Cerebellar nuclear complex (tissue), 1 donor: ENCODE measurements around the gene LRRC51.
A peak's percentile ranks its signal among the peaks of the same experiment; 100 is the strongest.

Experiments used
- DNase-seq, 2 experiments: peaks; one replicate each; lab custom pipeline; 2025; lab: John Stamatoyannopoulos, UW

The LRRC51 gene, protein sequence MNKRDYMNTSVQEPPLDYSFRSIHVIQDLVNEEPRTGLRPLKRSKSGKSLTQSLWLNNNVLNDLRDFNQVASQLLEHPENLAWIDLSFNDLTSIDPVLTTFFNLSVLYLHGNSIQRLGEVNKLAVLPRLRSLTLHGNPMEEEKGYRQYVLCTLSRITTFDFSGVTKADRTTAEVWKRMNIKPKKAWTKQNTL

DNA sequence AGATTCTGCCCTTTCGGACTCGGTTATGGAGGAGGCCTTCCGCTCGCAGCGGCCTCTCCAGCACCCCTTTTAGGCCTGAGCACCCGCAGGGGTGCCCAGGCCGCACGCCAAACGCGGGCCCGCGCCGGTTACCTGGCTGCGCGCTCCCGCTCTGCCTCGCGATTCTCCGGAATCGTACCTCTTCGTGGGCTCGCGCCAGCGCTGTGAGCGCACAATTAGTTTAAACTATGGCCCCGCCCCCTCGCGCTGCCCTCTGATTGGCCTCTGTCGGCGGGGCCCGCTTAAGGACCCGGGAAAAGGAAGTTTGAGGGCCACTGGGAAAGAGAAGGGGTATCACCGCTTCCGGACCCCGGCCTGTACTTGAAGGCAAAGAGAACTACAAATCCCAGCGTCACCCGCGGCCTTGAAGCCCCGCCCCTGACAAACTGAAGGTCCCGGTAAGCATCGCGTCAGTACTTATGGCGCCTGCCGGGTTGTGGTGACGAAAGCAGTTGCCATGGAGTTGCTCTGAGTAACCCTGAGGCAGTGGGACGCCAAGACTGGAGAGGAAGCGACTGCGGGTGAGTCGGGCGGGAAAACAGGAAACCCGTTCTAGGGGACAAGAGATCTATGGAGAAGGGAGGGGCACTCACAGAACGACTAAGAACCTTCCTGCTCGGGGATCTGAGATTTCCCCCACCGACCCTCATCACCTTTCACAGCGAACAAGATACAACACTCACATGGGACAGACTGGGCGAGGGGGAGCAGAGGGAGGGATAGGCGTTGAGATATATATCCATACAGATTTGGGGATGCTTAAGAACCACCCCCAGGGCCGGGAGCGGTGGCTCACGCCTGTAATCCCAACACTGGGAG, at the start of gene LRRC51, which contains the start of gene NUMA1:
LRRC51 (plus strand) TSS at position 525 of the 858 bp plus-strand sequence. CDS start 8,234 bp downstream, outside the sequence.
NUMA1 (minus strand) TSS at position 217 of the 858 bp plus-strand sequence. CDS start 44,599 bp downstream, outside the sequence.
- DNase-seq, result peak; percentile 97 to 99

DNA sequence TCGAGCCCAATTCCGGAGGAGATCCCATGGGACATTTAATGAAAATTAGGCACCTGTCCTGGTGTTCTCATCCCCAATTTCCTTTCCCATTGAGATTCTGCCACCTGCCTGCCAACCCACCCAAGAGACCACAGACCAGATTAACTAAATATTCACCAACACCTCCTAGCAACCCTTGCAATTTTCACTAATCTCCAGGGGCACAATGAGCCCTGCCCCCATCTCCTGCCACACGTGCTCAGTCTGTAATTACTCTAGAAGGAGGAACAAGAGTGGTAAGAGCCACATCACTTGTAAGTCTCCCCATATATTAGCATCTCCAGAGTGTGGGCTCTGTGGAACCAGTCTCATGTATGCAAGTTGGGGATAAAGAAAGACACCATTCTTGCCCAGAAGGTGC, 44.0 kb upstream of the LRRC51 start:
- DNase-seq, result no peak

DNA sequence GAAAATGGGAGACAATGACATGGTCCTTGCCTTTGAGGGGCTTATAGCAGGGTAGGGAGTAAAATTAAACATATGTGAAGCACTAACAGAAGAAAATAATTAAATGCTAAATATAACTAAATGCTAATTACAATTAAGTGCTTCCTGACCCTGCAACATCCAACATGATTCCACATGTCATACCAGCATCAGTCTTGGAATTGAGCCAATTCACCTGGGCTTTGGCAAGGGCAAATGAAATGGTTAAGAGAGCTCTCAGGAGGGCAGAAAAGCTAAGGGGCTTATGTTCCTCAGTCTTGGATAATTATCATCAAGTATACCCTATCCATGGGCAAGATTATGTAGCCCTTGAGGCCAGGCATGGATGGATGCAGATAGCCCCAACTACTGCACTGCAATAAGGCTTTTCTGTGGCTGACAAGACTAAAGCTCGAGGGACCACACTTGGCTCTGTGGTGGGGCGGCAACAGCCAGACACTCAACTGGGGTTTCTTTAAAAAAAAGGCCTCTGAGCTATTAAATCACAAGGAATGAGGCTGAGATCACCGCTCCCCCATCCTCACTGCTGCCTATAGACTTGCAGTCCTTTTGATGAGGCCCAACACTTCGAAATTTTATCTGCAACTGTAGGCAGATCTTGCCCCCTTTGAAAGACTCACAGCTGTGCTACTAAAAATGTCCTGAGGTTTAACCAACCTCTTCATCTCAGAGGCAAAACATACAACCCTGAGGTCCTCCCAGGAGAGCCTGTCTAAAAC, 42.9 kb upstream of the LRRC51 start:
- no peak for DNase-seq

DNA sequence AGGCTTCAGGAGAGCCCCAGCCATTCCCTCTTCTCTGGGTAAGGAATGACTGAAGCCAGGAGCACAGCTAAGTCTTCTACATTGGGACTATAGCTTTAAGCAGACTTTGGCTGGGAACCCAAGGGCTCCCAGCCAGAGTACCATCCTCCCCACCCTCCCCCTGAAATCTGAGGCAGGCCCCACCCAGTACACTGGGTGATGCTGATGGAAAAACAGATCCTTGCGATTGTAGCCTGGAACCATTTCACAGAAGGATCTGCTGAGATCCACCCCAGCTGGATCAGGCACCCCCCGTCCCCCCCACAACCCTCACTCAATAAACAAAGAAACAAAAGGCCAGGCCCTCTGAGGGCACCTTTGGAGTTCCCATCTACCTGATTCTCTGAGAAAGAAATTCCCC, 42.2 kb upstream of the LRRC51 start:
- peak in 1 of 2 experiments; percentile 79 for DNase-seq

DNA sequence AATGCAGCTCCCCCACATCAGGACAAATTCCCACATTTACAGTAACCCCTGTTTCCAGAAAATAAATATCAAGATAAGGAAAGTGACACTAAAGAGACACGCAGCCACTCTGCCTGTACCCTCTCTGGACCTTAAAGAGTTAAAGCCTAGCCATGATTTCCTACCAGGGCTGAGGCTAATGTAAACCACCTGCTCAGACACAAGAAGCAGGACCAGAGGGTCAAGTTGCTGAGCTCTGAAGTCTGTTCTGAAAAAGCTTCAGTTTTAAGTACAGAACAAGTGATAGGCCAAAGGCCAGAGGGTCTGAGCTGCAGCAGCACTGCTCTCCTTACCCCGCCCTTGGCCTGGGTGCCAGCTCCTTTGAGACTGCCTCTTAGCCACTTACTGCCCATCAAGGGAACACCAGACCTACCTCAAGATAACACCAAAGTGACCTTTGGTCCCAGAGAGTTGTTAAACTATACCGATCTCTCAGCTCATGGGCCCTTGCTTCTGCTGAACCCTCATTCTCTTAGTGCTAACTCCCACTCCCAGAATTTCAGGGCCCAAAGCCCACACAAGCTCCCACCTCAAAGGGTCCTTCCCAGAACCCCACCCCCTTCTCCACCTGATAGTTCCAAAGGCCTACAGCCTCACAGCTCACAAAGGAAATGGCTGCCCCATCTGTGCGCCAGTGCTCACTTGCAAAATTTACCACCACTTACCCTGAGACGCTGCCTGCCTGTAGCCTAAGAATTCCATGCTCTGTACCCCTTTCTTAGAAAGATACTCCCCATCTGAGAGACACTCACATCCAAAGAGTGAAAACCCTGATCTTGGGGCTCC, 41.4 kb upstream of the LRRC51 start:
- no peak for DNase-seq

DNA sequence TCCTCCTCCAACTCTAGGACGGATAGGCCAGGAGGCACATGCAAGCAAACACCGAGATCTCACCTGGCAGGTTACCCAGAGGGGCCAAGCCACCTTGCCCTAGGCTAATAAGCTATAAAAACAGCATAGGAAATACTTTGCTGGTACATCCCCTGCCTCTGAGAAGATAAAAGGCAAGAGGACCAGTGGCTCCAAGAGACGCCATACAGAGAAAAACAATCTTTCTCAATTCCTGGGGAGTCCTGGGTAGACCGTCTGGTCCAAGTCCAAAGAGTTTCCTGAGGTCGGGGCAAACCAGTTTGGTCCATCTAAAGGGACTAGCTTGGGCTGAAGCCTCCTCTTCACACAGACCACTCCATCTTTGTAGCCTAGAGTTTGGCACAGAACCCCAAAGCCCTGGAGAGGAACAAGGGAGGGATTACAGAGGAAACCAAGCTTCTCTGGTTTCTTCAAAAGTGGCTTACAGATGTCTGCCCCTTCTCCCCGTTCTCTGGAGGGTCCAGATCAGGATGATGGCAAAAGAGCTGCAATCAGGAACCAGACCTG, 40.7 kb upstream of the LRRC51 start:
- no peak for DNase-seq

DNA sequence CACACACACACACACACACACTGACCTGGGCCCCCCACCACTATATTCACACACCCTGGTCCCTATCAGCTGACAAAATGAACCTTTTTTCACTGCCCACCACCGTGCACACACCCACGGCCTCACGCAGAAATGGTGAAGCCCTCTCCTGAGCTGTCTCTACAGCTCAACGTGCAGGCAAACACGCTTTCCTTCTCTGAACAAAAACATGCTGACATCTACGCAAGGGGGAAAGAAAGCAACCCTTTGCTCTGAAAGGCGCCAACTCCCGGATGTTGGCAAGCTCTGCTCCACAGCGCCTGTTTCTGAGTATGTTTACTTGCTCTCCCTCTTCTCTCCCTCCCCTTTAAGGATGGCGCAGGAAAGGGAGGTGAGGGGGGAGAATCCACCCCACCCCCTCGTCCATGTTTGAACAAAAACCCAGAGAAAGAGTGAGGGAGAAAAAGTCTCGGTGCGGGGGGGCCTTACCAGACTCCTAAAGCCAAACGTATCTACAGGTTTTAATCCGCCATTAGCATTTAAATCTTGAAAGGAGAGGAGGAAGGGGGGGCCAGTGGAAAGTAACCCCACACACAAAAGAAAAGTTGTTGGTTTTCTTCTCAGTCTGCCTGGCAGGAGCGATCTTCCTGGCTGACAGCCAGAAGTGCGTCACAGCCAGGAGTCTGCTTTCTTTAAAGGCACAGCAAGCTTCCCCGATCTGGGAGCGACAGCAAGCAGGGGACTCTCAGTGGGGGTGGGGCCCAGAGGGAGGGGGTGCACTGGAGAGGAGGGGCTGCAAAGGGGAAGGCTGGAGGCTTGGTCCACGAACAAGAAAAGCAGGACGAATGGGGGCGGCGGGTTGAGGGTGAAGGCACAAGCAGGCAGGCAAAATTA, 39.9 kb upstream of the LRRC51 start:
- DNase-seq, result peak; percentile 47 to 81

DNA sequence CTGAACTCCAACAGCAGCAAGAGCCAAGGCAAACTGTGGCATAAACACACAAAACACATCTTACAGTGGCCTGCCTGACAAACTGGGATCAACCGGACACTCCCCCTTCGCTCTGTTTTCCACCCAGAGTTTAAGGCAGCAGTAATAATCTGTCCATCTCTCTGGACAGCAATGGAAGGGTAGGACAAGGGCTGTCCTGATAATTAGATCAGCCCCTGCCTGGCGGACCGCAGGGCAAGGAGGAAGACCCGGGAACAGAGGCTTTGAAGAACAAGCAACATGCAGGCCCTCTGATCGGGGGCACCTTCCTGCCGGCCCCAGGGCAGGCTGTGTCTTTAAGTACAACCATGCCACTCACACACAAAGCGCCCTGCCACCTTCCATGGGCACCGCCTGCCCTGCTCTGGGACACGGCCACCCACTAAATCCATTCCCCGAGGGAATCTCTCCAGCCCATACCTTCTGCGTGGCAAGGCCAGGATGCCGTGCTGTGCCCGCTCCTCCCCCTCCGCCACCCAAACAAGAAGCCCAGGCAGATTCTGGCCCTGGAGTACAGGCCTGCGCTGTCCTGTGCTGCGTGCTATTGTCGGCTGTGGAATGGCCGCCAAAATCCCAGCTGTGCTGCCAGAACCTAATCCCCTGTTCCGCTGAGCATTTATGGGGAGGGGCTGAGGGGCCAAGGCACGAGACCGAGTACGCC, 39.1 kb upstream of the LRRC51 start:
- DNase-seq, result peak; percentile 23 to 63

DNA sequence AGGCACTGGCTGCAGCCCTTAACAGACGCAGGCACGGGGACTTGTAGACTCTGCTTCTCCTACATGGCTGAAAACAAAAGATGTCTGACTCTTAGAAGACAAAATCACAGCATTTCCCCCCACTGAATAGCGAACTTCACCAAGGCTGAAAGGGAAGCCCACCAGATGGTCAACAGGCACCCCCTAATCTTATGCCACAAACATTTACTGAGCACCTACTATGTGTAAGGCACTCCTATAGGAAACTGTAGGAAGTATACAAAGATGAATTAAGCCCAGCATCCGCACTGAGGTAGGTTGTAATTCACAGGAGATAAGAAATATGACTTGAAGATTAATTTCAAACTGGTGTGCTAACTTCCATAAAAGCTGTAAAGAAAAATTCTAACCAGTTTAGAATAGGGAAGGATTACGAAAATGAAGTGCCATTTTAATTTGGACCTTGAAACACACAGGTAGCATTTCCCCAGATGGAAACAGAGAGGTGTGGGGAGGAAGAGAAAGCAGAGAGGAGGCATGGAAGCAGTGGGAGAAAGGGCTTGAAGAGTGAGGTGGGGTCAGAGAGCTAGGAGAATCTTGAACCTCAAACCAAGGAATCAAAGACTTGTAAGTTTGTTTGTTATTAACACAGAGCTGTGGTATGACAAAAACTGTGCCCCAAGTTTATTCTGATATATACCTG, 38.4 kb upstream of the LRRC51 start:
- DNase-seq, result no peak

DNA sequence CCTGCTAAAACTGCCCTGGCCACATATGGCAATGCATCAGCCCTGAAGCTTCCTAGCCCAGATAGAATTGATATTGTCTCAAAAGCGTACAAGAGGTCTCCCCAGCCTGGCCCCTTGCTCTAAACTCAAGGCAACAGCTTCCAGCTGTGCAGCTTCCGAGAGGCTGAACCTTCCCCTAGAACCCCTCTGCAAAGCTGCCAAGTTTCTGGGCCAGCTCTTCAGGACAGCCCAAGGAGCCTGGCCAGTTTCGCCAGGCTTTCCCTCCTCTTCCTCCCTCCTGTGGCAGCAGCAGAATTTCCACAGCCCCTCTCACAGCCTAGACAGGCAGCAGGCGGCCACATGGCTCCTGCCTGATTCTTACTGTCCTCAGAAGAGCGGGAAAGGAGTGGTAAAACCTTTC, 34.8 kb upstream of the LRRC51 start:
- no peak for DNase-seq

DNA sequence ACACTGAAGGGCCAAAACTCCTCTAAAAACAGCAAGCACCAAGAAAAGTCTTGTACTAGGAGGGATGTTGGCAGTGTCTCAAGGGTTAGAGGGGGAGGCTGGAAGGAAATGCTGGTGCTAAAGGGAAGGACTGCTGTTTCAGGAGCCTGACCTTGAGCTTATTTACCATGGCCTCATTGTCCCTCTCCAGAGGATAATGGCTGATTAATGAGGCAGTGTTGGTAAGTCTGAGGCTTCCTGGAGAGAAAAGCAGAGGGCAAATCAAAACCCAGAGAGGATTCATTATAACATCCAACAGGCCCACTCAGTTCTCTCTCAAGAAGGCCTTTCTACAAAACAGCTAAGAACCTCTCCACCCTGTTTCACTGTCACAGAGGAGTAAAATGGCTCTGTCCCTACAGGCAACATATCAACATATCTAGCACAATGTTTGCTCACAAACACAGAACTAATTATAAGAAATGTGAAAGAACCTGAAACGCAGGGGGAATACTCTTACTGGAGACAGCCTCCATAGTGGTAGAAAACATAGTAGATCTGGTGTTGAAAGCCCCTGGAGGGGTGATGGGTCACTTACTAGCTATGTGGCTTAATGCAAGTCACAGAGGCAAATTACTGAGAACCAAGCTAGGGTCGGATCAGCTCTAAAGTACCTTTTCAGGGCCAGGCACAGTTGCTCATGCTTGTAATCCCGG, 31.7 kb upstream of the LRRC51 start:
- DNase-seq, result no peak

DNA sequence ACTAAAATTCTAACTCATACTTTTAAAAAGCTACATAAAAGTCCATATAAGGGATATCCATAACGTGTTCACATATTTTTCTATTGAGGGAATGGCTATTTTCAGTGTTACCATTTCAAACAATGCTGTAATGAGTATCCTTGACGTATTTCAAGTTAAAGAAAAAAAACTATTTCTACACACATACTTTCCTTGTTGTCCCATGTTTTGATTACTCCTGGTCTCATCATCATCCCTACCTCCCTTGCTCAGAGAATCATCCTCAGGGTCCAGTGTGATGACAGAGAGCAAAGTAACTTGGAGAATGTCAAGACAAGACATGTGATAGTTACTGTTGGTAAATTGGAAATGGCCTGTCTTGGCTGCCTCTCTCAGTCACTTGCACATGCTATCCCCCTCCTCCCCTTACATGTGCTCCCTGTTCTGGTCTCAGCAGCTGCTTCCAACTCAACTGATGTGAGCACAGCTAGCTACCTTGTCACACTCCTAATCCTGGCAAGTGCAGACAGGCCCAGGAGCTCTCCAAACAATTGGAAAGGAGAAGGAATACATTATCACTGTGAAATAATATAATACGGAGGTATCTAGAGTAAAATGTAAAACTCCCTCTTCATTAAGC, 22.1 kb upstream of the LRRC51 start:
- no peak for DNase-seq

DNA sequence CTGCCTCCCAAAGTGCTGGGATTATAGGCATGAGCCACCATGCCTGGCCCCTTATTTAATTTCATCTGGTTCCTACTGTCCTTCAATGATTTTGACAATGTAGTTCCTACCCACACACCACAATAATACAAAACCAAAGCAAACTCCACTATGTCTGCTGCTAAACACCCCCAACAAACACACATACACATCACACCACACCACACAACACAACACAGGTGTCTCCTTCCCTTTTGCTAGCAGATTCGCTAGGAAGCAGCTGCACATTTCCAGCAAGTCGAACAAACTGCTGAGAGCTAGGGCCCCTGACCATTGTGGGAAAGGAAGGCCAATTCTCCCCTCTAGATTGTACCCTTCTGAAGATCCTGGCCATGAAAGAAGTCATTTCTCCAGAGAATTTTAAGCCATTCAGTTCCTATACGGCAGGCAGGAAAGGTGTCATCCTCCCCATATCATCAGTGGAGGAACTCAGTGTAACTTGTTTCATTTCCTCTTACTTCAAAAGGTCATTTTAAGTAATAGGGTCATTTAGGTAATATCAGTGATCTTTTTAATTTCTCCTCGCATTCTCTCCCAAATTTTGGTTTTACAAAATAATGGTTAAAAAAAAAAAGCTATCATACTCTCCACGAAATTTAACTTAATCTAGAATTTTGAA, 18.8 kb upstream of the LRRC51 start:
- no peak for DNase-seq

DNA sequence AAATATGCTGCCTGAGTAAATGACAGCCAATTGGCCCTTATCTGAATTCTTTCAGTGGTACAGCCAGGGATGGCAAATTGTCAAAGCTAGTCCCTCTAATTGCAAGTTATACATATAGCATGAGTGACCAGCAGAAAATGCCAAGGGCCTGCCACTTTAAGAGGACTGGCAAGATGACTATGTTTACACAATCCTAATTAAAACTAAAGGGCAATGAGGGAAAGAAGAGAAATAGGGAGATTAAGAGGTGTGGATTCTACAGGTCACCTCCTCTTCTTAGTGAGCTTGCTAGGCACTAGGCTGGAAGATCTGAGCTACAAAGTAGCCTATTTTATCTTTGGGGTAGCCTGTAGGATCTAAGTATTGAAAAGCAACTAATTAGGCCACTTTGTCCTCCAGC, 13.8 kb upstream of the LRRC51 start:
- no peak for DNase-seq

DNA sequence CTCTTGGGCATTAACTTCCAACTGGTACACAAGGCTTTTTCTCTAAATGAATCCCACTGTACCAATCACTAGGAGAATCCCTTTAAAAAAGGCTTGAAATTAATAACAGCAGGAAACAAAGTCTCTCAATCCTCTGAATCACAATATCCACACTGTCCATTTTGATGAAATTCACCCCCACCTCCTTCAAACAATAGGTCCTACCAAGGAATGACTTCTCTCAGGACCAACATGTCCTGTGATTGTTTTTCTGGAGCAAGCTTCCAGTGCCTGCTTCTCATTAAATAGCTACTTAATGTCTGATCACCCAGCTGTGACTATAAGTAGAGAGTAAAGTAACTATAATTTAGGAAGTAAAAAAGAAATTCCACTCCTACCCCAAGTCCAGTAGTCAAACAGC, 13.4 kb upstream of the LRRC51 start:
- DNase-seq, result no peak

DNA sequence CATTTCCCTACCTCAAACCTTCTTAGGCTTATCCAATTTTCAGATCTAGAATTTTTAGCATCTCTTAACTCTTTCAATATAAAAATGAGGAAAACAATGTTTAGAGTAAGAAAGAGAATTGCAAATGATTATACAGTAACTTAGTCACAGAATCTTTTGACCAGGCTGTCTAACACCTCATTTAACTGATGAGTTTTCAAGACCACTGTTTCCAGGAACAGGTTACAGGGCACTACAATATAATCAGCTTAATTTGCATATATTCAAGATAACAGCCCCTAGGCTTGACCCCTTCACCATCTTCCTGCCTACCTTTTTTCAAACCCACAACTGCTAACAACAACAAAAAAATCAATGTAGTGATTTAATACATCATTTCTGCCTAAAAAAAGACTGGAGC, 13.0 kb upstream of the LRRC51 start:
- DNase-seq, result no peak

DNA sequence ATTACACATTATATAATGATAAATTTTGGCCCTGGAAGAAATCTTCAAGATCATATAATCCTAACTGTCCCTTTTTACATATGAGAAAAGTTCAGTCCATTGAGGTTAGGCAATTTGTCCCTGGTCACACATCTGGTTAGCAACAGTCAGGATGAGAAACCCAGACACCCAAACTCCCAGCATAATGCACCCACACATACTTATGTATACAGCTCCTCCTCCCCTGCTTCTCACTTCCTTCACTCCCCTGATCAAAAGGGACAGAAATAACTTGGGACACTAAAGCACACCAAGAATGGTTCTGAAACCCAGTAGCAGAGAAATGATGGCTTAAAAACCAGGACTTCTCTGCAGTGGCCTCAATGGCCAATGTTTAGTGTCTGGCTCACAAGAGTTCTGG, 11.4 kb upstream of the LRRC51 start:
- no peak for DNase-seq
